Endothelial cell of umbilical vein (primary cell): ENCODE data around the gene TTC21A. TPM values are rescaled to one million over a fixed set of nuclear protein-coding genes. Genes with fewer than 3 reads are reported as not detected.

Source experiments
- BruUV-seq: library from RNA; stranded (reverse); fragments of 400-500 nt; replicated peaks from 2 replicates; lab custom pipeline; 2021; lab: Mats Ljungman, UMichigan
- CTCF ChIA-PET: fragments of 300-600, 350-600 bp; sonication (Branson Sonifier 250); formaldehyde crosslinking; loops from one replicate; lab custom pipeline; 2021; ENCODE audit warnings: antibody characterized with exemption, inconsistent platforms; lab: Charles Lee
- POLR2A ChIA-PET: fragments of 300-600, 350-600 bp; sonication (Branson Sonifier 250); formaldehyde crosslinking; loops from one replicate; lab custom pipeline; 2021; ENCODE audit warnings: antibody characterized with exemption, inconsistent platforms; lab: Charles Lee
- DNase-seq: peaks from one replicate; pipeline ENCODE4 v3.0.0-alpha.2; 2011; ENCODE audit warnings: low read depth, low spot score
- FAIRE-seq: peaks from 2 replicates; lab custom pipeline; 2011; peaks lifted over from hg19 to GRCh38; lab: Jason Lieb, UNC
- H2AFZ ChIP-seq: 2 replicates; pipeline ENCODE4 v1.6.0; 2012; ENCODE audit warnings: low read depth, low read length, control low read depth, inconsistent platforms
- H3K27ac ChIP-seq: 2 replicates; pipeline ENCODE4 v1.5.1; 2011; ENCODE audit warnings: low read depth, mild to moderate bottlenecking, control low read depth, low read length, moderate library complexity; ENCODE audit not compliant: insufficient read depth
- H3K27me3 ChIP-seq, 2 experiments: 2 replicates each; pipeline versions ENCODE4 v1.6.0 to v1.6.1; 2011; ENCODE audit warnings: low read length in 2 of 2, mixed read lengths in 1 of 2; ENCODE audit not compliant: control insufficient read depth in 2 of 2, insufficient read depth in 2 of 2
- H3K36me3 ChIP-seq, 2 experiments: 2 replicates in 1 of 2; 3 replicates in 1 of 2; pipeline ENCODE4 v1.5.1; 2011; ENCODE audit warnings: low read length in 2 of 2, mild to moderate bottlenecking in 1 of 2, moderate library complexity in 1 of 2; ENCODE audit not compliant: control insufficient read depth in 2 of 2, insufficient read depth in 2 of 2; ENCODE audit errors: extremely low read depth in 1 of 2
- H3K4me1 ChIP-seq: 3 replicates; pipeline ENCODE4 v1.5.1; 2011; ENCODE audit warnings: mild to moderate bottlenecking, low read length; ENCODE audit not compliant: control insufficient read depth, insufficient read depth; ENCODE audit errors: extremely low read depth
- H3K4me2 ChIP-seq: 2 replicates; pipeline ENCODE4 v1.6.1; 2011; ENCODE audit warnings: low read length, control low read depth, mixed read lengths; ENCODE audit not compliant: insufficient read depth
- H3K4me3 ChIP-seq, 3 experiments: fragments of 200-600 bp in 1 of 3; sonication (generic), shearing (Covaris generic) in 1 of 3; replicated peaks in 1 of 3; 2 replicates each; pipeline ENCODE4 v1.5.1; 2011 to 2016; ENCODE audit warnings: control low read depth in 3 of 3, low read length in 3 of 3, mild to moderate bottlenecking in 2 of 3, inconsistent platforms in 1 of 3, low read depth in 1 of 3, moderate library complexity in 1 of 3; ENCODE audit not compliant: insufficient read depth in 1 of 3
- H3K79me2 ChIP-seq: 2 replicates; pipeline ENCODE4 v1.6.0; 2012; ENCODE audit warnings: low read length, inconsistent platforms; ENCODE audit not compliant: control insufficient read depth, insufficient read depth
- H3K9ac ChIP-seq: replicated peaks from 2 replicates; pipeline ENCODE3; 2011; ENCODE audit warnings: low read length, control low read depth; ENCODE audit not compliant: insufficient read depth; ENCODE audit errors: extremely low read depth
- H3K9me1 ChIP-seq: replicated peaks from 3 replicates; pipeline ENCODE4 v1.6.0; 2011; ENCODE audit warnings: mild to moderate bottlenecking, low read length; ENCODE audit not compliant: control insufficient read depth, insufficient read depth; ENCODE audit errors: extremely low read depth
- H3K9me3 ChIP-seq: replicated peaks from 2 replicates; pipeline ENCODE4 v1.5.1; 2012; ENCODE audit warnings: low read length, inconsistent platforms; ENCODE audit not compliant: control insufficient read depth, insufficient read depth
- H4K20me1 ChIP-seq: replicated peaks from 2 replicates; pipeline ENCODE3; 2011; ENCODE audit warnings: mild to moderate bottlenecking, low read length; ENCODE audit not compliant: control insufficient read depth, insufficient read depth; ENCODE audit errors: extremely low read depth
- EZH2 ChIP-seq: IDR thresholded peaks from 2 replicates; pipeline ENCODE4 v1.6.1; 2012; ENCODE audit warnings: borderline replicate concordance, low read depth, mild to moderate bottlenecking, moderate library complexity, low read length, inconsistent platforms; ENCODE audit not compliant: severe bottlenecking
- FOS ChIP-seq: IDR thresholded peaks from 2 replicates; pipeline ENCODE4 v1.6.1; 2011; ENCODE audit warnings: mild to moderate bottlenecking, low read length, moderate library complexity, borderline replicate concordance; ENCODE audit not compliant: insufficient read depth
- GATA2 ChIP-seq: IDR thresholded peaks from 2 replicates; pipeline ENCODE4 v1.7.0; 2011; ENCODE audit warnings: low read depth, mild to moderate bottlenecking, moderate library complexity, mixed read lengths, low read length; ENCODE audit not compliant: insufficient read length, insufficient read depth
- JUN ChIP-seq: IDR thresholded peaks from 2 replicates; pipeline ENCODE4 v1.6.1; 2011; ENCODE audit warnings: borderline replicate concordance, low read depth; ENCODE audit not compliant: insufficient read length, insufficient read depth
- MYC ChIP-seq: IDR thresholded peaks from one replicate; pipeline ENCODE4 v1.6.1; 2011; ENCODE audit warnings: mild to moderate bottlenecking, low read depth, low read length
- POLR2A ChIP-seq: IDR thresholded peaks from 2 replicates; pipeline ENCODE4 v1.6.1; 2012; ENCODE audit warnings: low read depth, mild to moderate bottlenecking, control low read depth, low read length
- POLR2AphosphoS5 ChIP-seq: IDR thresholded peaks from 2 replicates; pipeline ENCODE4 v1.6.1; 2012; ENCODE audit warnings: low read depth, mild to moderate bottlenecking, control low read depth, low read length, moderate library complexity; ENCODE audit not compliant: insufficient read depth
- dilution Hi-C: fragments of 300-500 bp; cut with MboI; formaldehyde crosslinking; loops from one replicate; pipeline ENCODE4 v1.15.0; 2019; ENCODE audit warnings: low sequenced_read_pairs; ENCODE audit not compliant: extremely low pct_ligation_motif_present
- intact Hi-C: fragments of 100-400 bp; cut with micrococcal nuclease; formaldehyde crosslinking; loops from one replicate; pipeline ENCODE4 v1.10.0; 2022
- polyA plus RNA-seq, 4 experiments: library from polyadenylated mRNA; depleted of rRNA in 3 of 4; stranded (reverse) in 3 of 4; unstranded in 1 of 4; fragments of >200 nt; gene quantifications; 2 replicates each; pipeline versions ENCODE4 v1.2.1 to v1.2.3, GENCODE V29; 2011 to 2012; ENCODE audit warnings: missing spikeins in 1 of 4
- total RNA-seq: library from RNA; stranded (reverse); gene quantifications from 2 replicates; pipeline ENCODE4 v1.2.3, GENCODE V29; 2021
- TF ChIP-seq, protein P1 (sequence below): IDR thresholded peaks from 2 replicates; pipeline ENCODE4 v1.6.1; 2011; ENCODE audit not compliant: insufficient read depth, insufficient read length
- TF ChIP-seq, protein P2 (sequence below), 2 donors: IDR thresholded peaks; 1 replicate in 1 of 2; 2 replicates in 1 of 2; pipeline ENCODE4 v1.5.1; 2011; ENCODE audit warnings: low read length in 2 of 2, mild to moderate bottlenecking in 2 of 2, moderate library complexity in 2 of 2, control low read depth in 1 of 2, inconsistent platforms in 1 of 2, low read depth in 1 of 2; ENCODE audit not compliant: insufficient read depth in 1 of 2; ENCODE audit errors: extremely low read depth in 1 of 2

TTC21A gene
- total and polyA plus RNA-seq, 2 donors (not counting 3 experiments of a cell fraction or from before 2014, with no cell fraction given): 4.7 to 7.8 TPM

DNA sequence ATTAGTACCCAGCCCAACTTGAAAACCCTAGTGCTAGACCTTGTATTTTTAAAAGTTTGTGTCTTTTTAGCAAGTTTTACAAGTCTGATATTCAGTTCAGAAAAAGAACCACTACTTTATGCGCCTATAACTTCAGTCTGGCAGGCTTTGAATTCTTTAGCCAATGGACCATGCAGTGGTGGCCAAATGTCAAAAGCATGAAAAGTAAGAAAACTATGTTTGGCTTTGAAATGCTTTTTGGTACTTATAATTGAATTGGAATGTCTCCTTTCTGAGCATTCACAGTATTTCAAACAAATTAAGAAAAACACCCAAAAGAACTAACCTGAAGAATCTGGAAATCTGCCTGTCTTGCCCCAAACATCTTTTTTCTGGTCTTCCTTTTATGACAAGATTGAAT, 42.8 kb upstream of the TTC21A start:
- ChIA-PET CTCF (interaction anchor here (0.6 kb wide), 1 partner anchor 8 kb away, joined by 3 read pairs; no protein-coding TSS in a partner anchor), POLR2A (no interaction called here)
- TF ChIP-seq, protein P1, sequence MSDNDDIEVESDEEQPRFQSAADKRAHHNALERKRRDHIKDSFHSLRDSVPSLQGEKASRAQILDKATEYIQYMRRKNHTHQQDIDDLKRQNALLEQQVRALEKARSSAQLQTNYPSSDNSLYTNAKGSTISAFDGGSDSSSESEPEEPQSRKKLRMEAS: no peak
- TF ChIP-seq, protein P2, sequence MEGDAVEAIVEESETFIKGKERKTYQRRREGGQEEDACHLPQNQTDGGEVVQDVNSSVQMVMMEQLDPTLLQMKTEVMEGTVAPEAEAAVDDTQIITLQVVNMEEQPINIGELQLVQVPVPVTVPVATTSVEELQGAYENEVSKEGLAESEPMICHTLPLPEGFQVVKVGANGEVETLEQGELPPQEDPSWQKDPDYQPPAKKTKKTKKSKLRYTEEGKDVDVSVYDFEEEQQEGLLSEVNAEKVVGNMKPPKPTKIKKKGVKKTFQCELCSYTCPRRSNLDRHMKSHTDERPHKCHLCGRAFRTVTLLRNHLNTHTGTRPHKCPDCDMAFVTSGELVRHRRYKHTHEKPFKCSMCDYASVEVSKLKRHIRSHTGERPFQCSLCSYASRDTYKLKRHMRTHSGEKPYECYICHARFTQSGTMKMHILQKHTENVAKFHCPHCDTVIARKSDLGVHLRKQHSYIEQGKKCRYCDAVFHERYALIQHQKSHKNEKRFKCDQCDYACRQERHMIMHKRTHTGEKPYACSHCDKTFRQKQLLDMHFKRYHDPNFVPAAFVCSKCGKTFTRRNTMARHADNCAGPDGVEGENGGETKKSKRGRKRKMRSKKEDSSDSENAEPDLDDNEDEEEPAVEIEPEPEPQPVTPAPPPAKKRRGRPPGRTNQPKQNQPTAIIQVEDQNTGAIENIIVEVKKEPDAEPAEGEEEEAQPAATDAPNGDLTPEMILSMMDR (IDR thresholded peaks at IDR 0.05; ENCODE audit: extremely low read depth in 1 of 2, insufficient read depth in 1 of 2, low read depth in 1 of 2, low read length in 2 of 2): no peak
- TF ChIP-seq GATA2 (no peak), FOS (no peak), EZH2 (no peak), POLR2A (no peak), POLR2AphosphoS5 (no peak), JUN (no peak), MYC (no peak)
- no peak overlapping the region for H3K4me3 ChIP-seq
- H3K27ac ChIP-seq: no peak overlapping the region
- H3K9ac ChIP-seq: no peak overlapping the region
- H3K27me3 ChIP-seq: no peaks in the 10 kb centered on the region
- BruUV-seq: no TSS peak
- intact Hi-C loops (no loop called here), dilution Hi-C loops (no loop called here)
- peaks cover 3 to 6% of the 10 kb centered on the region in 2 experiments for H3K36me3 ChIP-seq
- FAIRE-seq (no peak), DNase-seq (no peak)
- no peaks in the 10 kb centered on the region for H3K9me3 ChIP-seq
- no peak overlapping the region for H3K4me2 ChIP-seq
- no peak overlapping the region for H2AFZ ChIP-seq
- H3K9me1 ChIP-seq: peaks cover 3% of the 10 kb centered on the region
- H4K20me1 ChIP-seq: no peaks in the 10 kb centered on the region
- H3K4me1 ChIP-seq: no peaks in the 10 kb centered on the region
- H3K79me2 ChIP-seq: peaks cover 2% of the 10 kb centered on the region
